Vagina (tissue), 2 donors: Measurements from ENCODE around the gene RASSF9. TPM values are rescaled to one million over a fixed set of nuclear protein-coding genes. Genes with fewer than 3 reads are reported as not detected.

Experiments
- DNase-seq, 2 donors: peaks; one replicate each; pipeline ENCODE4 v3.0.0-alpha.2; 2017; ENCODE audit errors: extremely low spot score in 2 of 2
- H3K27ac ChIP-seq: fragments of 200-600 bp; sonication (generic); one replicate; pipeline ENCODE4 v1.5.1; 2019
- H3K27me3 ChIP-seq: fragments of 200-600 bp; sonication (generic); one replicate; pipeline ENCODE4 v1.5.1; 2019
- H3K36me3 ChIP-seq, 2 donors: fragments of 200-600 bp; sonication (generic); one replicate each; pipeline ENCODE4 v1.5.1; 2017 to 2019
- H3K4me1 ChIP-seq: fragments of 200-600 bp; sonication (generic); one replicate; pipeline ENCODE4 v1.5.1; 2019
- H3K4me3 ChIP-seq, 2 donors: fragments of 200-600 bp; sonication (generic); 1 replicate in 1 of 2; 2 replicates in 1 of 2; pipeline ENCODE4 v1.5.1; 2016 to 2019
- H3K9me3 ChIP-seq: fragments of 200-600 bp; sonication (generic); one replicate; pipeline ENCODE4 v1.5.1; 2019
- POLR2A ChIP-seq, 2 donors: fragments of 450-650 bp; IDR thresholded peaks; one replicate each; pipeline ENCODE4 v1.6.1; 2017; ENCODE audit warnings: antibody characterized with exemption in 2 of 2, mild to moderate bottlenecking in 2 of 2, moderate library complexity in 2 of 2
- POLR2AphosphoS5 ChIP-seq, 2 donors: sonication (generic); formaldehyde crosslinking; IDR thresholded peaks; one replicate each; pipeline ENCODE4 v1.9.0; 2017; ENCODE audit warnings: antibody characterized with exemption in 2 of 2, mild to moderate bottlenecking in 2 of 2, low read depth in 1 of 2; ENCODE audit not compliant: insufficient read depth in 1 of 2
- intact Hi-C: fragments of 100-400 bp; cut with DNase I; formaldehyde crosslinking; loops from one replicate; pipeline ENCODE4 v1.15.1; 2023
- total RNA-seq: library from RNA; depleted of rRNA; stranded (reverse); fragments of >200 nt; gene quantifications from one replicate; pipeline ENCODE4 v1.2.3, GENCODE V29; 2016
- TF ChIP-seq, protein P1 (sequence below), 3 experiments: fragments of 450-650 bp in 2 of 3; fragments of 200-600 bp in 1 of 3; sonication (generic) in 1 of 3; IDR thresholded peaks; one replicate each; pipeline ENCODE4 v1.5.1; 2017 to 2019; ENCODE audit warnings: antibody characterized with exemption in 3 of 3, mild to moderate bottlenecking in 2 of 3, moderate library complexity in 2 of 3

The RASSF9 gene
- total RNA-seq = 1.7 TPM

DNA sequence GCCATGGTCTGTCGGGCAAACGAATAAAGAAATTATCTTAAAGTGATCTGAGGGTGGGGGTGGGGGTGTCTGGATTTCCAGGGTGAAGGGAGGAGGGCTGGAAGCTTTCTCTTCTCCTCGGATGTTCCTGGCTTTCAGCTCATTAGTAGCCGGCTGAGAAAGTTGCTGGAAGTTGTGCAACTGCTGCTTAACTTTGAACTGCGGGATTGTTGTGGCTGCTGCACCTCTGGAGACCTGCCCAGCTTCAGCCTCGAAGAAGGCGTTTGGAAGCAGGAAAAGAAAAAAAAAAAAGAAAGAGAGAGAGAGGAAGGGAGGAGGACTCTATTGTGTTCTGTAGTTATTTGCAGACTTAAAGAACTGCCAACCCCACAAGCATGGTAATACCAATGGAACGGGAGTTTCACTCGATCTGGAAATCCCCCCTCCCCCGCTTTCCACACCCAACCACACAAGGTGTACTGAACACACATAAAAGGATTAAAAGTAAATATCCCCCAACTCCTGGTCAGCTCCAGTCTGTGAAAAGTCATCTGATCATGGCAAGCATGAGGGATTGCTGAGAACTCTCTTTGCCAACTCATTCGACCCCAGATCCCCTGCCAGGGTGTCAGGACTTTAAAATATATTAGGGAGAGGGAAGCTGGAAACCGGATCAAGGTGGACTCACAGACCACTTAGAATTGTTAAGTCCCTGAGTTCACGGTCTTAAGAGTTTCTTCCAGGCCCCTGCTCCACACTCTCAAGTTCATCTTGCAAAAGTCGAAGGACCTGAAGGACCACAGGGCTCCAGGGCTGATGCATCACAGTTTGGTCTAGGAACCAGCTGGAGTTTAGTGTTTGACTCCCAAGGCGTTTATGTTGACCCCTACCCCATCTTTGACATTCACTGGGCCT, at the start of gene RASSF9:
Gene RASSF9, minus strand, starts transcription at position 213 of the 894 bp plus-strand sequence. Its CDS starts 208 bp downstream, at position 5.
- TF ChIP-seq, protein P1, sequence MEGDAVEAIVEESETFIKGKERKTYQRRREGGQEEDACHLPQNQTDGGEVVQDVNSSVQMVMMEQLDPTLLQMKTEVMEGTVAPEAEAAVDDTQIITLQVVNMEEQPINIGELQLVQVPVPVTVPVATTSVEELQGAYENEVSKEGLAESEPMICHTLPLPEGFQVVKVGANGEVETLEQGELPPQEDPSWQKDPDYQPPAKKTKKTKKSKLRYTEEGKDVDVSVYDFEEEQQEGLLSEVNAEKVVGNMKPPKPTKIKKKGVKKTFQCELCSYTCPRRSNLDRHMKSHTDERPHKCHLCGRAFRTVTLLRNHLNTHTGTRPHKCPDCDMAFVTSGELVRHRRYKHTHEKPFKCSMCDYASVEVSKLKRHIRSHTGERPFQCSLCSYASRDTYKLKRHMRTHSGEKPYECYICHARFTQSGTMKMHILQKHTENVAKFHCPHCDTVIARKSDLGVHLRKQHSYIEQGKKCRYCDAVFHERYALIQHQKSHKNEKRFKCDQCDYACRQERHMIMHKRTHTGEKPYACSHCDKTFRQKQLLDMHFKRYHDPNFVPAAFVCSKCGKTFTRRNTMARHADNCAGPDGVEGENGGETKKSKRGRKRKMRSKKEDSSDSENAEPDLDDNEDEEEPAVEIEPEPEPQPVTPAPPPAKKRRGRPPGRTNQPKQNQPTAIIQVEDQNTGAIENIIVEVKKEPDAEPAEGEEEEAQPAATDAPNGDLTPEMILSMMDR (IDR thresholded peaks at IDR 0.05) = no peak
- TF ChIP-seq POLR2A (IDR thresholded peaks at IDR 0.05) (no peak), POLR2AphosphoS5 (IDR thresholded peaks at IDR 0.05; ENCODE audit: insufficient read depth in 1 of 2, low read depth in 1 of 2) (peak in 1 of 2 donors; percentile 13)
- Histone ChIP-seq H3K36me3 (no peaks in the 10 kb centered on the region), H3K27ac (peak within 1 kb of the TSS; percentile 82), H3K27me3 (no peaks in the 10 kb centered on the region), H3K4me1 (peaks cover 20% of the 10 kb centered on the region), H3K4me3 (peak within 1 kb of the TSS; percentile 45 to 53), H3K9me3 (no peaks in the 10 kb centered on the region)
- DNase-seq = no peak
- intact Hi-C loops = no loop called here

DNA sequence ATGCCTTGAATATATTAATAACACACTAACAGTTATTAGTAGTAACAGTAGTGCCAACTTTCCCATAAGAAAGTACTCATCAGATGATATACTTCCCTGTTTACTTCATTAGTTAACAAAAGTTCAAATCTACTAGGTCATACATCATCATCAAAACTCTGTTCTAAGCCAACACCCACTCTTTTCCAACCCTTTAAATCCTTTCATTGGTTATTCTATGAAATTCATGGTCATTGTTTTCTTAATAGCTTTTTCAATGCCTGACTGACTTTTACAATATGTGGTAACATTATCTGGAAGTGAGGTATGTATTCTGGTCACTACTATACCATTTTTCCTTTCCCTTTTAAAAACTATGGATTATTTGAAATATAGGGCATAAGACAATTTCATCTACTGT, 47.6 kb upstream of the RASSF9 start:
- Histone ChIP-seq H3K27me3 (no peaks in the 10 kb centered on the region), H3K4me3 (no peak overlapping the region), H3K9me3 (no peaks in the 10 kb centered on the region), H3K4me1 (no peaks in the 10 kb centered on the region), H3K36me3 (no peaks in the 10 kb centered on the region), H3K27ac (no peak overlapping the region)
- TF ChIP-seq POLR2A (IDR thresholded peaks at IDR 0.05) (no peak), POLR2AphosphoS5 (IDR thresholded peaks at IDR 0.05; ENCODE audit: insufficient read depth in 1 of 2, low read depth in 1 of 2) (no peak)
- TF ChIP-seq, protein P1 (IDR thresholded peaks at IDR 0.05) = no peak
- intact Hi-C loops = no loop called here
- DNase-seq = no peak

GRCh38 chr12:85877459-85877858, 41.2 kb upstream of the RASSF9 start:
- DNase-seq = no peak
- no peaks in the 10 kb centered on the region for H3K9me3 ChIP-seq
- intact Hi-C loops = no loop called here
- TF ChIP-seq, protein P1 (IDR thresholded peaks at IDR 0.05) = no peak
- TF ChIP-seq POLR2AphosphoS5 (IDR thresholded peaks at IDR 0.05; ENCODE audit: insufficient read depth in 1 of 2, low read depth in 1 of 2) (no peak), POLR2A (IDR thresholded peaks at IDR 0.05) (no peak)
- H3K27me3 ChIP-seq = no peaks in the 10 kb centered on the region
- H3K36me3 ChIP-seq = no peaks in the 10 kb centered on the region
- H3K27ac ChIP-seq = no peak overlapping the region
- H3K4me3 ChIP-seq = no peak overlapping the region
- H3K4me1 ChIP-seq = no peaks in the 10 kb centered on the region

- H3K27ac ChIP-seq = no peak within 1 kb of the TSS
- H3K27me3 ChIP-seq = no peaks in the 10 kb centered on the region
- intact Hi-C loops = no loop called here
- no peaks in the 10 kb centered on the region for H3K9me3 ChIP-seq
- no peaks in the 10 kb centered on the region for H3K4me1 ChIP-seq
- no peak for DNase-seq
- no peak for TF ChIP-seq POLR2AphosphoS5 (IDR thresholded peaks at IDR 0.05; ENCODE audit: insufficient read depth in 1 of 2, low read depth in 1 of 2)
- TF ChIP-seq, protein P1 (IDR thresholded peaks at IDR 0.05) = no peak
- no peak for TF ChIP-seq POLR2A (IDR thresholded peaks at IDR 0.05)
- H3K4me3 ChIP-seq = no peak within 1 kb of the TSS
- H3K36me3 ChIP-seq = no peaks in the 10 kb centered on the region
Measured at GRCh38 chr12:85874031-85874461, 37.8 kb upstream of the RASSF9 start, which contains the start of gene NTS. TSS of gene NTS (plus strand) at chr12:85874295. CDS start at chr12:85874404, 109 bp downstream.
